ENCODE measurements around the gene C1orf21. TPM values are rescaled to one million over a fixed set of nuclear protein-coding genes. Genes with fewer than 3 reads are reported as not detected.

The C1orf21 gene
- polyA plus RNA-seq, 1 of the 3 experiments (the other 2 are of a cell fraction), result 4.8 TPM

DNA sequence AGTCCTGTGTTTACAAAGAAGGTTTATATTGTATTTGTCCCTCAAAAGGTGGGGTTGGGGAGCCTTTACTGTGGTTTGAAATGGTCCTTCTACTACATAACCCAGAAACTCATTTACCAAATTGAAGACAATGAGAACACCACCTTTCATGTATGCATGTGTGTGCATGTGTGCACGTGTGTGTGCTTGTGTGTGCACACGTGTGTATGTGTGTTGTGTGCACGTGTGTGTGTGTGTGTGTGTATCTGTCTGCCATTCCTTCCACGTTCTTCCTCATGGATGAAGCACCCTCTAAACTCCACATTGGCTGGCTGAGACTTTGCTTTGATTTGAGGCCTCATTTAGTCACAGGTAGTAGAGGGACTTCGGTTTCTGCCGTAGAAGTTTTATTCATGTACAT lies 229.7 kb downstream of the C1orf21 start (continued):
- no peak for TF ChIP-seq REST (IDR thresholded peaks at IDR 0.05; ENCODE audit: low read depth, low read length)
- no peak for TF ChIP-seq MXI1 (IDR thresholded peaks at IDR 0.05; ENCODE audit: low read depth, low read length)
- no peak for TF ChIP-seq SIN3A (IDR thresholded peaks at IDR 0.05; ENCODE audit: borderline replicate concordance, low read depth, low read length)
- no peak for TF ChIP-seq RXRA (IDR thresholded peaks at IDR 0.05; ENCODE audit: borderline replicate concordance, low read depth)
- no peak for TF ChIP-seq CHD2 (IDR thresholded peaks at IDR 0.05; ENCODE audit: low read length, partially characterized antibody)

GRCh38 chr1:184617433-184618029 lies 230.7 kb downstream of the C1orf21 start:
- TF ChIP-seq ELF1 (IDR thresholded peaks at IDR 0.05) (no peak), RAD21 (IDR thresholded peaks at IDR 0.05; ENCODE audit: low read length) (no peak), EP300 (IDR thresholded peaks at IDR 0.05; ENCODE audit: borderline replicate concordance in 1 of 2, low read depth in 1 of 2, low read length in 1 of 2) (no peak), RXRA (IDR thresholded peaks at IDR 0.05; ENCODE audit: borderline replicate concordance, low read depth) (no peak), GATA2 (CRISPR knock-in tag; IDR thresholded peaks at IDR 0.05) (no peak), GABPA (IDR thresholded peaks at IDR 0.05; ENCODE audit: low read depth) (no peak), YY1 (IDR thresholded peaks at IDR 0.05; ENCODE audit: low read depth) (no peak), NRF1 (IDR thresholded peaks at IDR 0.05; ENCODE audit: low read depth, low read length) (no peak), TAF1 (IDR thresholded peaks at IDR 0.05; ENCODE audit: borderline replicate concordance, low read depth, low read length) (no peak)
- TF ChIP-seq, protein P1, sequence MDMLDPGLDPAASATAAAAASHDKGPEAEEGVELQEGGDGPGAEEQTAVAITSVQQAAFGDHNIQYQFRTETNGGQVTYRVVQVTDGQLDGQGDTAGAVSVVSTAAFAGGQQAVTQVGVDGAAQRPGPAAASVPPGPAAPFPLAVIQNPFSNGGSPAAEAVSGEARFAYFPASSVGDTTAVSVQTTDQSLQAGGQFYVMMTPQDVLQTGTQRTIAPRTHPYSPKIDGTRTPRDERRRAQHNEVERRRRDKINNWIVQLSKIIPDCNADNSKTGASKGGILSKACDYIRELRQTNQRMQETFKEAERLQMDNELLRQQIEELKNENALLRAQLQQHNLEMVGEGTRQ (IDR thresholded peaks at IDR 0.05; ENCODE audit: borderline replicate concordance, low read depth, low read length), result no peak
- Histone ChIP-seq H3K36me3 (replicated peaks in 1 of 2; ENCODE audit: control insufficient read depth in 1 of 2, insufficient read depth in 2 of 2, low read length in 1 of 2) (peaks cover 0 to 7% of the 10 kb centered on the region in 2 experiments), H3K27ac (ENCODE audit: low read depth in 2 of 2, low read length in 1 of 2) (no peak overlapping the region), H3K9me3 (no peaks in the 10 kb centered on the region), H4K20me1 (ENCODE audit: insufficient read depth) (no peaks in the 10 kb centered on the region), H3K9me2 (no peaks in the 10 kb centered on the region), H3F3A (replicated peaks; ENCODE audit: insufficient read depth) (no peaks in the 10 kb centered on the region), H3K4me2 (no peak overlapping the region), H2AFZ (ENCODE audit: low read depth) (no peak overlapping the region), H3K4me1 (ENCODE audit: control insufficient read depth in 1 of 2, insufficient read depth in 2 of 2, low read depth in 1 of 2, low read length in 1 of 2) (peaks cover 0 to 13% of the 10 kb centered on the region in 2 experiments; a peak in 2 of 4 replicates), H3K79me2 (ENCODE audit: insufficient read depth) (no peaks in the 10 kb centered on the region), H3K27me3 (ENCODE audit: insufficient read depth) (no peaks in the 10 kb centered on the region), H3K9ac (no peak overlapping the region), H3K4me3 (ENCODE audit: low read depth in 2 of 2, low read length in 1 of 2) (no peak overlapping the region)
- POLR2A ChIA-PET, result no interaction called here
- 90% methylated on average over 3 of the region's 3 CpGs for WGBS (ENCODE audit: low lambda C conversion rate)
- CTCF ChIA-PET, result no interaction called here
- no peak for DNase-seq

All from SK-N-SH (cell line).